Measurements from ENCODE around the gene PLEKHA1. TPM values are rescaled to one million over a fixed set of nuclear protein-coding genes. Genes with fewer than 3 reads are reported as not detected.

Gene PLEKHA1
- total RNA-seq, 4 donors from 2014 or later, result 51.4 to 101 (median 62.1) TPM

DNA sequence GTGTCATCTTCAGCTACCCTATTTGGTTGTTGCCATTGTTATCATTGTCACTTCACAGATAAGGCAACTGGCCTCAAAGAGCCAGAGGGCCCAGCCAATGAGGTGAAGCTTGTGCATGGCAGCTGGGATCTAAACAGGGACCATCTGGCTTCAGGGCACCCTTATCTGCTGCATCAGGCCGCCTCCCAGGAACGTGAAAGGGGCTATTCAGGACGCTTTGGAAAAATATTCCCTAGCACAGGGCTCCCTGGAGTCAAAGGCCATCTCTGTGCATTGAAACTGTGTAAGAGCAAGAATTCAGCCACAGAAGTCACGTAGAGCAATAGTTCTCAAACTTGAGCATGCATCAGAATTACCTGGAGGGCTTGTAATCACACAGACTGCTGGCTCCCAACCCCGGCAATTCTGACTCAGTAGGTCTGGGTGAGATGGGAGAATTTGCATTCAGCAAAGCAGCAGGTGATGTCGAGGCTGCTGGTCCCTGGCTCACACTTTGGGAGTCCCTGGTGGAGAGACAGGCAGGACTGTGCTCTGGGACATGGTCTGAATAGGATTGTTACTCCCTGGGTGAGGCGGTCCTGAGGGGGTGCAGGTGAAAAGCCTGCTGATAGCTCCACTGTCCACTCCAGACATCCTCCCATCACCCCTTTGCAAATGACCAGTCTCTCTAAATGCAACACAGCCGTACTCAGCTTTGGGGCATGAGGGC, 21.5 kb upstream of the PLEKHA1 start:
- Histone ChIP-seq H3K27me3 (no peaks in the 10 kb centered on the region), H3K9me3 (no peaks in the 10 kb centered on the region), H3K4me3 (no peak overlapping the region), H3K36me3 (no peaks in the 10 kb centered on the region), H3K4me1 (no peaks in the 10 kb centered on the region), H3K27ac (replicated peaks in 1 of 4) (no peak overlapping the region)
- WGBS, result 68% methylated on average over 7 of the region's 8 CpGs
- intact Hi-C loops (cut with DNase I), result no loop called here
- no peak for TF ChIP-seq POLR2A (IDR thresholded peaks at IDR 0.05; ENCODE audit: low read depth)
- TF ChIP-seq CTCF (IDR thresholded peaks at IDR 0.05), result no peak
- no peak for TF ChIP-seq EP300 (IDR thresholded peaks at IDR 0.05)
- no peak for TF ChIP-seq POLR2AphosphoS5 (IDR thresholded peaks at IDR 0.05)
- no peak for DNase-seq (ENCODE audit: extremely low spot score)

GRCh38 chr10:122354383-122354782, 20.1 kb upstream of the PLEKHA1 start:
- Histone ChIP-seq H3K4me3 (no peak overlapping the region), H3K36me3 (no peaks in the 10 kb centered on the region), H3K4me1 (no peaks in the 10 kb centered on the region), H3K27me3 (no peaks in the 10 kb centered on the region), H3K9me3 (peaks cover 0 to 5% (median 0%) of the 10 kb centered on the region in 4 donors), H3K27ac (replicated peaks in 1 of 4) (no peak overlapping the region)
- TF ChIP-seq EP300 (IDR thresholded peaks at IDR 0.05) (no peak), POLR2AphosphoS5 (IDR thresholded peaks at IDR 0.05) (no peak), POLR2A (IDR thresholded peaks at IDR 0.05; ENCODE audit: low read depth) (no peak), CTCF (IDR thresholded peaks at IDR 0.05) (no peak)
- intact Hi-C loops (cut with DNase I), result no loop called here
- no peak for DNase-seq (ENCODE audit: extremely low spot score)
- 95% methylated on average over 2 of the region's 2 CpGs for WGBS

- DNase-seq (ENCODE audit: extremely low spot score), result no peak
- peaks cover 0 to 5% (median 0%) of the 10 kb centered on the region in 4 donors for H3K9me3 ChIP-seq
- no peaks in the 10 kb centered on the region for H3K36me3 ChIP-seq
- no peak overlapping the region for H3K27ac ChIP-seq (replicated peaks in 1 of 4)
- TF ChIP-seq POLR2AphosphoS5 (IDR thresholded peaks at IDR 0.05), result no peak
- TF ChIP-seq EP300 (IDR thresholded peaks at IDR 0.05), result no peak
- H3K4me3 ChIP-seq, result no peak overlapping the region
- WGBS, result 88% methylated on average over 2 of the region's 4 CpGs
- no peaks in the 10 kb centered on the region for H3K4me1 ChIP-seq
- intact Hi-C loops (cut with DNase I), result no loop called here
- H3K27me3 ChIP-seq, result no peaks in the 10 kb centered on the region
Observed at GRCh38 chr10:122357685-122358084, 16.8 kb upstream of the PLEKHA1 start.

DNA sequence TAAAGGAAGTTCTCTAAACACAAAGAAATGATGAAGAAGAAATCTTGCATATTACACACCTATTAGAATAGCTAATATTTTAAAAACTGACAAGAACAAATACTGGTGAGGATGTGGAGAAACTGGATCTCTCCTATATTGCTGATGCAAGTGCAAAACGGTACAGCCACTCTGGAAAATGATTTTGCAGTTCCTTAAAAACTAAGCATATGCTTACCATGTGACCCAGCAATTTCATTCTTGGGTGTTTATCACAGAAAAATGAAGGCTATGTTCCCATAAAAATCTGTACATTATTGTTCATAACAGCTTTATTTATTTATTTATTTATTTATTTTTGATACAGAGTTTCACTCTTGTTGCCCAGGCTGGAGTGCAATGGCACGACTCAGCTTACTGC, 14.9 kb upstream of the PLEKHA1 start:
- Histone ChIP-seq H3K27ac (replicated peaks in 1 of 4) (no peak overlapping the region), H3K9me3 (peaks cover 0 to 5% (median 0%) of the 10 kb centered on the region in 4 donors), H3K36me3 (no peaks in the 10 kb centered on the region), H3K27me3 (no peaks in the 10 kb centered on the region), H3K4me1 (peaks cover 0 to 14% (median 13%) of the 10 kb centered on the region in 4 donors), H3K4me3 (no peak overlapping the region)
- intact Hi-C loops (cut with DNase I), result no loop called here
- no peak for TF ChIP-seq POLR2AphosphoS5 (IDR thresholded peaks at IDR 0.05)
- no peak for DNase-seq (ENCODE audit: extremely low spot score)
- 88% methylated on average over 2 of the region's 2 CpGs for WGBS

DNA sequence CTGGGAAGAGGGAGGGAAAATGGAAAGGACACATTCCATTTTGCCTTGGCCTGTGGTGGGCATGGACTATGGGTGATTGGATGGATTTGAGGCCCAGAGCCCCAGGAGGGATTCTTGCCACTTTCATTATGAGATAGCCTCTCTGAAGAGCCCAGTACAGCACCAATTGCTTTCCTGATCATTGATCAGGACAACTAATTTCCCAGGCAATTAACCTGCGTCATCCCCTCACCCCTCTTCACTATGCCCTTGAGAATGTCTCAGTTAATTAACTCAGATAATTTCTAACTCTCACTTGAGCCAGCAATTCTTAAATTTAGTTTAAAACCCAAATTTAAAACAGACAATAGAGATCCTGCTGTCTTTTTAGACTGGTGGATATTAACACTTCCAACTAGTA, 13.5 kb upstream of the PLEKHA1 start:
- H3K36me3 ChIP-seq, result no peaks in the 10 kb centered on the region
- no peak overlapping the region for H3K4me3 ChIP-seq
- TF ChIP-seq POLR2A (IDR thresholded peaks at IDR 0.05; ENCODE audit: low read depth) (no peak), POLR2AphosphoS5 (IDR thresholded peaks at IDR 0.05) (no peak), CTCF (IDR thresholded peaks at IDR 0.05) (no peak)
- H3K9me3 ChIP-seq, result peaks cover 0 to 5% (median 0%) of the 10 kb centered on the region in 4 donors
- H3K4me1 ChIP-seq, result peaks cover 0 to 18% (median 17%) of the 10 kb centered on the region in 4 donors
- WGBS, result 100% methylated on average over 1 of the region's 1 CpG
- no peaks in the 10 kb centered on the region for H3K27me3 ChIP-seq
- H3K27ac ChIP-seq (replicated peaks in 1 of 4), result no peak overlapping the region
- DNase-seq (ENCODE audit: extremely low spot score), result no peak
- intact Hi-C loops (cut with DNase I), result no loop called here
